ENCODE data around the gene MPZL1.
"Not testable (repeated sequence)": the region's sequence is repeated elsewhere in the genome, so short reads cannot be mapped to it uniquely, and the experiment has no call there.

DNA sequence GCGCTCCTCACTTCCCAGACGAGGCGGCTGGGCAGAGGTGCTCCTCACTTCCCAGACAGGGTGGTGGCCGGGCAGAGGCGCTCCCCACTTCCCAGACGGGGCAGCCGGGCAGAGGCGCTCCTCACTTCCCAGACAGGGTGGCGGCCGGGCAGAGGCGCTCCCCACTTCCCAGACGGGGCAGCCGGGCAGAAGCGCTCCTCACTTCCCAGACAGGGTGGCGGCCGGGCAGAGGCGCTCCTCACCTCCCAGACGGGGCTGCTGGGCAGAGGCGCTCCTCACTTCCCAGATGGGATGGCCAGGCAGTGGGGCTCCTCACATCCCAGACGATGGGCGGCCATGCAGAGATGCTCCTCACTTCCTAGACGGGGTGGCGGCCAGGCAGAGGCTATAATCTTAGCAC, 84.5 kb downstream of the MPZL1 start:
- TF ChIP-seq, protein P1, sequence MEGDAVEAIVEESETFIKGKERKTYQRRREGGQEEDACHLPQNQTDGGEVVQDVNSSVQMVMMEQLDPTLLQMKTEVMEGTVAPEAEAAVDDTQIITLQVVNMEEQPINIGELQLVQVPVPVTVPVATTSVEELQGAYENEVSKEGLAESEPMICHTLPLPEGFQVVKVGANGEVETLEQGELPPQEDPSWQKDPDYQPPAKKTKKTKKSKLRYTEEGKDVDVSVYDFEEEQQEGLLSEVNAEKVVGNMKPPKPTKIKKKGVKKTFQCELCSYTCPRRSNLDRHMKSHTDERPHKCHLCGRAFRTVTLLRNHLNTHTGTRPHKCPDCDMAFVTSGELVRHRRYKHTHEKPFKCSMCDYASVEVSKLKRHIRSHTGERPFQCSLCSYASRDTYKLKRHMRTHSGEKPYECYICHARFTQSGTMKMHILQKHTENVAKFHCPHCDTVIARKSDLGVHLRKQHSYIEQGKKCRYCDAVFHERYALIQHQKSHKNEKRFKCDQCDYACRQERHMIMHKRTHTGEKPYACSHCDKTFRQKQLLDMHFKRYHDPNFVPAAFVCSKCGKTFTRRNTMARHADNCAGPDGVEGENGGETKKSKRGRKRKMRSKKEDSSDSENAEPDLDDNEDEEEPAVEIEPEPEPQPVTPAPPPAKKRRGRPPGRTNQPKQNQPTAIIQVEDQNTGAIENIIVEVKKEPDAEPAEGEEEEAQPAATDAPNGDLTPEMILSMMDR (IDR thresholded peaks at IDR 0.05; ENCODE audit: low read depth, low read length, missing input control): not testable (repeated sequence)
- TF ChIP-seq YY1 (IDR thresholded peaks at IDR 0.05); HNF4G (IDR thresholded peaks at IDR 0.05); EGR1 (IDR thresholded peaks at IDR 0.05; ENCODE audit: low read depth in 2 of 2); JUND (IDR thresholded peaks at IDR 0.05); RAD21 (IDR thresholded peaks at IDR 0.05); HNF4A (conservative IDR thresholded peaks at IDR 0.05); GABPA (IDR thresholded peaks at IDR 0.05 in 1 of 2, conservative IDR thresholded peaks at IDR 0.05 in 1 of 2); TAF1 (conservative IDR thresholded peaks at IDR 0.05): not testable (repeated sequence)
- TF ChIP-seq, protein P2, sequence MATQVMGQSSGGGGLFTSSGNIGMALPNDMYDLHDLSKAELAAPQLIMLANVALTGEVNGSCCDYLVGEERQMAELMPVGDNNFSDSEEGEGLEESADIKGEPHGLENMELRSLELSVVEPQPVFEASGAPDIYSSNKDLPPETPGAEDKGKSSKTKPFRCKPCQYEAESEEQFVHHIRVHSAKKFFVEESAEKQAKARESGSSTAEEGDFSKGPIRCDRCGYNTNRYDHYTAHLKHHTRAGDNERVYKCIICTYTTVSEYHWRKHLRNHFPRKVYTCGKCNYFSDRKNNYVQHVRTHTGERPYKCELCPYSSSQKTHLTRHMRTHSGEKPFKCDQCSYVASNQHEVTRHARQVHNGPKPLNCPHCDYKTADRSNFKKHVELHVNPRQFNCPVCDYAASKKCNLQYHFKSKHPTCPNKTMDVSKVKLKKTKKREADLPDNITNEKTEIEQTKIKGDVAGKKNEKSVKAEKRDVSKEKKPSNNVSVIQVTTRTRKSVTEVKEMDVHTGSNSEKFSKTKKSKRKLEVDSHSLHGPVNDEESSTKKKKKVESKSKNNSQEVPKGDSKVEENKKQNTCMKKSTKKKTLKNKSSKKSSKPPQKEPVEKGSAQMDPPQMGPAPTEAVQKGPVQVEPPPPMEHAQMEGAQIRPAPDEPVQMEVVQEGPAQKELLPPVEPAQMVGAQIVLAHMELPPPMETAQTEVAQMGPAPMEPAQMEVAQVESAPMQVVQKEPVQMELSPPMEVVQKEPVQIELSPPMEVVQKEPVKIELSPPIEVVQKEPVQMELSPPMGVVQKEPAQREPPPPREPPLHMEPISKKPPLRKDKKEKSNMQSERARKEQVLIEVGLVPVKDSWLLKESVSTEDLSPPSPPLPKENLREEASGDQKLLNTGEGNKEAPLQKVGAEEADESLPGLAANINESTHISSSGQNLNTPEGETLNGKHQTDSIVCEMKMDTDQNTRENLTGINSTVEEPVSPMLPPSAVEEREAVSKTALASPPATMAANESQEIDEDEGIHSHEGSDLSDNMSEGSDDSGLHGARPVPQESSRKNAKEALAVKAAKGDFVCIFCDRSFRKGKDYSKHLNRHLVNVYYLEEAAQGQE (IDR thresholded peaks at IDR 0.05): not testable (repeated sequence)
- TF ChIP-seq, protein P3, sequence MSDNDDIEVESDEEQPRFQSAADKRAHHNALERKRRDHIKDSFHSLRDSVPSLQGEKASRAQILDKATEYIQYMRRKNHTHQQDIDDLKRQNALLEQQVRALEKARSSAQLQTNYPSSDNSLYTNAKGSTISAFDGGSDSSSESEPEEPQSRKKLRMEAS (IDR thresholded peaks at IDR 0.05): not testable (repeated sequence)
- TF ChIP-seq, protein P4, sequence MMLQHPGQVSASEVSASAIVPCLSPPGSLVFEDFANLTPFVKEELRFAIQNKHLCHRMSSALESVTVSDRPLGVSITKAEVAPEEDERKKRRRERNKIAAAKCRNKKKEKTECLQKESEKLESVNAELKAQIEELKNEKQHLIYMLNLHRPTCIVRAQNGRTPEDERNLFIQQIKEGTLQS (IDR thresholded peaks at IDR 0.05): not testable (repeated sequence)

All from liver (tissue), 3 donors.